Choroid plexus epithelial cell (primary cell): ENCODE results near the gene BCAS3.
A peak's percentile ranks its signal among the peaks of the same experiment; 100 is the strongest.

Experiments used
- DNase-seq: peaks from one replicate; pipeline ENCODE4 v3.0.0-alpha.2; 2010; ENCODE audit warnings: low read depth
- H3K4me3 ChIP-seq: 2 replicates; pipeline ENCODE4 v1.5.1; 2011; ENCODE audit warnings: low read depth, mild to moderate bottlenecking, control low read depth, low read length, moderate library complexity
- TF ChIP-seq, protein P1 (sequence below): conservative IDR thresholded peaks from 2 replicates; pipeline ENCODE4 v1.5.1; 2011; ENCODE audit warnings: low read depth, mild to moderate bottlenecking, control low read depth, inconsistent platforms, low read length, moderate library complexity

The BCAS3 gene

DNA sequence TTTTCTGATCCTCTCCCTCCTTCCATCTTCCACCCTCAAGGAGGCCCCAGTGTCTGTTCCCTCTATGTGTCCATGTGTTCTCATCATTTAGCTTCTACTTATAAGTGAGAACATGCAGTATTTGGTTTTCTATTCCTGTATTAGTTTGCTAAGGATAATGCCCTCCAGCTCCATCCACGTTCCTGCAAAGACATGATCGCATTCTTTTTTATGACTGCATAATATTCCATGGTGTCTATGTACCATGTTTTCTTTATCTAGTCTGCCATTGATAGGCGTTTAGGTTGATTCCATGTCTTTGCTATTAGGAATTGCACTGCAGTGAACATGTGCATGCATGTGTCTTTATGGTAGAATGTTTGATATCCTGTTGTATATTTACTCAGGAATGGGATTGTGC is 275.1 kb downstream of the BCAS3 start:
- no peak overlapping the region for H3K4me3 ChIP-seq
- no peak for DNase-seq
- TF ChIP-seq, protein P1, sequence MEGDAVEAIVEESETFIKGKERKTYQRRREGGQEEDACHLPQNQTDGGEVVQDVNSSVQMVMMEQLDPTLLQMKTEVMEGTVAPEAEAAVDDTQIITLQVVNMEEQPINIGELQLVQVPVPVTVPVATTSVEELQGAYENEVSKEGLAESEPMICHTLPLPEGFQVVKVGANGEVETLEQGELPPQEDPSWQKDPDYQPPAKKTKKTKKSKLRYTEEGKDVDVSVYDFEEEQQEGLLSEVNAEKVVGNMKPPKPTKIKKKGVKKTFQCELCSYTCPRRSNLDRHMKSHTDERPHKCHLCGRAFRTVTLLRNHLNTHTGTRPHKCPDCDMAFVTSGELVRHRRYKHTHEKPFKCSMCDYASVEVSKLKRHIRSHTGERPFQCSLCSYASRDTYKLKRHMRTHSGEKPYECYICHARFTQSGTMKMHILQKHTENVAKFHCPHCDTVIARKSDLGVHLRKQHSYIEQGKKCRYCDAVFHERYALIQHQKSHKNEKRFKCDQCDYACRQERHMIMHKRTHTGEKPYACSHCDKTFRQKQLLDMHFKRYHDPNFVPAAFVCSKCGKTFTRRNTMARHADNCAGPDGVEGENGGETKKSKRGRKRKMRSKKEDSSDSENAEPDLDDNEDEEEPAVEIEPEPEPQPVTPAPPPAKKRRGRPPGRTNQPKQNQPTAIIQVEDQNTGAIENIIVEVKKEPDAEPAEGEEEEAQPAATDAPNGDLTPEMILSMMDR = no peak

DNA sequence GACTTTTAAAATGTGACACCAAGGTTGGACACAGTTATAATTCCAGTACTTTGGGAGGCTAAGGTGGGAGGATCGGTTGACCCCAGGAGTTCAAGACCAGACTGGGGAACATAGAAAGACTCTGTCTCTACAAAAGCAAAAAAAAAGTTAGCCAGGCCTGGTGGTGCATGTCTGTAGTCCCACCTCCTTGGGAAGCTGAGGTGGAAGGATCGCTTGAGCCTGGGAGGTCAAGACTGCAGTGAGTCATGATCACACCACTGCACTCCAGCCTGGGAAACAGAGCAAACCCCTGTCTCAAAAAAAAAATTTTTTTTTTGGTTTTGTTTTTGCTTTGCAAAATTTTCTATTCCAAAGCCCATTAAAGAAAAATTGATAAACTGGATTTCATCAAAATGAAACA is 281.4 kb downstream of the BCAS3 start:
- TF ChIP-seq, protein P1 = no peak
- peak; percentile 75 for DNase-seq
- H3K4me3 ChIP-seq = no peak overlapping the region

- peak; percentile 30 for DNase-seq
- TF ChIP-seq, protein P1 = no peak
- no peak overlapping the region for H3K4me3 ChIP-seq
Measured at GRCh38 chr17:60959696-60960095, 282.0 kb downstream of the BCAS3 start.

- TF ChIP-seq, protein P1 = no peak
- H3K4me3 ChIP-seq = no peak overlapping the region
- DNase-seq = no peak
Measured at GRCh38 chr17:60960398-60961065, 282.9 kb downstream of the BCAS3 start.

- DNase-seq = no peak
- TF ChIP-seq, protein P1 = no peak
- no peak overlapping the region for H3K4me3 ChIP-seq
Measured at GRCh38 chr17:60964160-60964559, 286.5 kb downstream of the BCAS3 start.

GRCh38 chr17:60968266-60968665 is 290.6 kb downstream of the BCAS3 start:
- TF ChIP-seq, protein P1 = no peak
- no peak overlapping the region for H3K4me3 ChIP-seq
- DNase-seq = no peak

- TF ChIP-seq, protein P1 = no peak
- no peak overlapping the region for H3K4me3 ChIP-seq
- DNase-seq = no peak
Measured at GRCh38 chr17:60969500-60970037, 291.9 kb downstream of the BCAS3 start.
